ENCODE data around the gene PKM.

GRCh38 chr15:72175186-72176044 lies 55.6 kb downstream of the PKM start:
- TF ChIP-seq CTCF (IDR thresholded peaks at IDR 0.05; ENCODE audit: extremely low read depth in 1 of 2, insufficient read depth in 1 of 2, low read depth in 1 of 2, low read length in 2 of 2) (no peak), GATA2 (IDR thresholded peaks at IDR 0.05; ENCODE audit: insufficient read depth, insufficient read length, low read depth, low read length) (no peak), POLR2A (IDR thresholded peaks at IDR 0.05; ENCODE audit: low read depth, low read length) (no peak), EZH2 (IDR thresholded peaks at IDR 0.05; ENCODE audit: borderline replicate concordance, low read depth, low read length, severe bottlenecking) (no peak), FOS (IDR thresholded peaks at IDR 0.05; ENCODE audit: borderline replicate concordance, insufficient read depth, low read length) (no peak), POLR2AphosphoS5 (IDR thresholded peaks at IDR 0.05; ENCODE audit: insufficient read depth, low read depth, low read length) (no peak), MAX (IDR thresholded peaks at IDR 0.05; ENCODE audit: insufficient read depth, insufficient read length) (no peak), JUN (IDR thresholded peaks at IDR 0.05; ENCODE audit: borderline replicate concordance, insufficient read depth, insufficient read length, low read depth) (no peak), MYC (IDR thresholded peaks at IDR 0.05; ENCODE audit: low read depth, low read length) (no peak)
